Nephron (organoid): ENCODE results near the gene GPATCH3.

Source experiments
- H3K27ac Mint-ChIP-seq, 3 experiments: 2 replicates each; pipeline ENCODE4 v1.8.0; 2020; ENCODE audit warnings: mixed read lengths in 3 of 3, mild to moderate bottlenecking in 2 of 3, moderate library complexity in 1 of 3
- H3K27me3 Mint-ChIP-seq: 2 replicates; pipeline ENCODE4 v1.8.0; 2021; ENCODE audit warnings: low read depth, mild to moderate bottlenecking, moderate library complexity, mixed read lengths
- H3K36me3 Mint-ChIP-seq: 2 replicates; pipeline ENCODE4 v1.8.0; 2020; ENCODE audit warnings: low read depth, mixed read lengths
- H3K4me1 Mint-ChIP-seq: 2 replicates; pipeline ENCODE4 v1.8.0; 2020; ENCODE audit warnings: mixed read lengths
- H3K4me3 Mint-ChIP-seq, 3 experiments: 2 replicates each; pipeline ENCODE4 v1.8.0; 2020; ENCODE audit warnings: mild to moderate bottlenecking in 3 of 3, mixed read lengths in 3 of 3, moderate library complexity in 2 of 3
- H3K9me3 Mint-ChIP-seq: 2 replicates; pipeline ENCODE4 v1.8.0; 2020; ENCODE audit warnings: mixed read lengths
- TF ChIP-seq, protein P1 (sequence below), 3 experiments: fragments of 200-600 bp; sonication (generic); IDR thresholded peaks; one replicate each; pipeline ENCODE4 v1.5.0; 2021; ENCODE audit warnings: antibody characterized with exemption in 3 of 3; ENCODE audit not compliant: unreplicated experiment in 3 of 3

Gene GPATCH3

DNA sequence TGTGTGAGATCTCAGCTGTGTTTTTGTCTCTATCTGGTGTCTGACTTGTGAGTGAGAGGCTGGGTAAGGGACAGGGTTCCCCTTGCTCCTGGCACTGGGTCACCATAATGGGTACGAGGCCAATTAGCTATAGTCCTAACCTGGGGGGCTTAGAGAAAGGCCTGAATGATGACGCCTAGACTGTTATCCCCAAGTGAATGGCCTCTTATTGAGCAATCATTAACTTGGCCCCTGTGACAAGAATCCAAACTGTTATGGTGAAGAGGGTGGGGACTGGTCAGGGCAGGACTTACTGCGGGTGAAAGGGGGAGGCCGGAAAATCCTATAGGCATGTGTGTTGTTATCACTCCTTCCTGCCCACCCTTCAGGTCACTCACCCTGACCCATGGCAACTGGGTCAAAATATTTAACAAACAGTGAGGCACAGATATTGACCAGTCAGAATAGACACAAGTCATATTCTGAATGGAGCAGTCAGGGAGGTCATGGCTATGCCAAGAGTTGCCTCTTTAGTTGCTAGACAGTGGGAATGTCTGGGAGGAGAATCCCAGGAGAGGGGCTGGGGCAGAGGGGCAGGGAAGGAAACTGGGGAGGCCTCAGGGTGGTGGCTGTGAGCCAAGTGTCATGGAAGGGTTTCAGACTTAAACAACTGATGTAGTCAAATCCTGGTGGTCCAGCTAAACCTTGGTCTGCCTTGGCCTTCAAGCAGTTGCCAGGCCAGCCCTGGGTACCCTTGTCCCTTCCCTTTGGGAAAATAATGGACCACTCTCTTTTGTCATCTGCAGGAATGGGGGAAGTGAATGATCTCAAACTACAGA lies 10.3 kb upstream of the GPATCH3 start:
- H3K27ac Mint-ChIP-seq = peak overlapping the region in 2 of 3 experiments; percentile 14 to 47

DNA sequence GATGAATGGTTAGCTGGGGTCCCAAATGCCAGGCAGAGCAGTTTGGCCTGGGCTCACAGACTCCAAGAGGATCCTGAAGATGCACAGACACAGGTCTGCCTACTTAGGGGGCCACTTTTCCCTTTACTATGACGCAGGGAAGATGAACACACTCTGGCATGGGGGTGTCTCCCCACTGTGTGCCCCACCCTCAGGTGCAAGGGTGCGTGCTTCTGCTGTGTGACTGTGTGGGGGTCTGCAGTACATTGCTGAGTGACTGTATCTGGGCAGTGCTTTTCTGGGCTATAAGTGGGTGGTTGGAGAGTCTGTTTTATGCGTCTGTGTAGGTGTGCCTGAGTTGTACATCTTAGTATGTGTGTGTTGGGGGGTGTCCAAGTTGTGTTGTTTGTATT lies 9.7 kb upstream of the GPATCH3 start:
- Mint-ChIP-seq H3K27me3 (peaks cover 13% of the 10 kb centered on the region), H3K4me3 (no peak overlapping the region), H3K4me1 (peaks cover 4% of the 10 kb centered on the region), H3K27ac (peak overlapping the region in 2 of 3 experiments; percentile 14 to 47), H3K9me3 (no peaks in the 10 kb centered on the region), H3K36me3 (no peaks in the 10 kb centered on the region)
- TF ChIP-seq, protein P1, sequence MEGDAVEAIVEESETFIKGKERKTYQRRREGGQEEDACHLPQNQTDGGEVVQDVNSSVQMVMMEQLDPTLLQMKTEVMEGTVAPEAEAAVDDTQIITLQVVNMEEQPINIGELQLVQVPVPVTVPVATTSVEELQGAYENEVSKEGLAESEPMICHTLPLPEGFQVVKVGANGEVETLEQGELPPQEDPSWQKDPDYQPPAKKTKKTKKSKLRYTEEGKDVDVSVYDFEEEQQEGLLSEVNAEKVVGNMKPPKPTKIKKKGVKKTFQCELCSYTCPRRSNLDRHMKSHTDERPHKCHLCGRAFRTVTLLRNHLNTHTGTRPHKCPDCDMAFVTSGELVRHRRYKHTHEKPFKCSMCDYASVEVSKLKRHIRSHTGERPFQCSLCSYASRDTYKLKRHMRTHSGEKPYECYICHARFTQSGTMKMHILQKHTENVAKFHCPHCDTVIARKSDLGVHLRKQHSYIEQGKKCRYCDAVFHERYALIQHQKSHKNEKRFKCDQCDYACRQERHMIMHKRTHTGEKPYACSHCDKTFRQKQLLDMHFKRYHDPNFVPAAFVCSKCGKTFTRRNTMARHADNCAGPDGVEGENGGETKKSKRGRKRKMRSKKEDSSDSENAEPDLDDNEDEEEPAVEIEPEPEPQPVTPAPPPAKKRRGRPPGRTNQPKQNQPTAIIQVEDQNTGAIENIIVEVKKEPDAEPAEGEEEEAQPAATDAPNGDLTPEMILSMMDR (IDR thresholded peaks at IDR 0.05; ENCODE audit: unreplicated experiment in 3 of 3) = no peak

More for the DNA sequence above, 10.3 kb upstream of the GPATCH3 start:
- no peak overlapping the region for H3K4me3 Mint-ChIP-seq
- no peaks in the 10 kb centered on the region for H3K9me3 Mint-ChIP-seq
- H3K27me3 Mint-ChIP-seq = peaks cover 10% of the 10 kb centered on the region
- no peaks in the 10 kb centered on the region for H3K36me3 Mint-ChIP-seq
- H3K4me1 Mint-ChIP-seq = peaks cover 4% of the 10 kb centered on the region
- TF ChIP-seq, protein P1 (IDR thresholded peaks at IDR 0.05; ENCODE audit: unreplicated experiment in 3 of 3) = no peak

DNA sequence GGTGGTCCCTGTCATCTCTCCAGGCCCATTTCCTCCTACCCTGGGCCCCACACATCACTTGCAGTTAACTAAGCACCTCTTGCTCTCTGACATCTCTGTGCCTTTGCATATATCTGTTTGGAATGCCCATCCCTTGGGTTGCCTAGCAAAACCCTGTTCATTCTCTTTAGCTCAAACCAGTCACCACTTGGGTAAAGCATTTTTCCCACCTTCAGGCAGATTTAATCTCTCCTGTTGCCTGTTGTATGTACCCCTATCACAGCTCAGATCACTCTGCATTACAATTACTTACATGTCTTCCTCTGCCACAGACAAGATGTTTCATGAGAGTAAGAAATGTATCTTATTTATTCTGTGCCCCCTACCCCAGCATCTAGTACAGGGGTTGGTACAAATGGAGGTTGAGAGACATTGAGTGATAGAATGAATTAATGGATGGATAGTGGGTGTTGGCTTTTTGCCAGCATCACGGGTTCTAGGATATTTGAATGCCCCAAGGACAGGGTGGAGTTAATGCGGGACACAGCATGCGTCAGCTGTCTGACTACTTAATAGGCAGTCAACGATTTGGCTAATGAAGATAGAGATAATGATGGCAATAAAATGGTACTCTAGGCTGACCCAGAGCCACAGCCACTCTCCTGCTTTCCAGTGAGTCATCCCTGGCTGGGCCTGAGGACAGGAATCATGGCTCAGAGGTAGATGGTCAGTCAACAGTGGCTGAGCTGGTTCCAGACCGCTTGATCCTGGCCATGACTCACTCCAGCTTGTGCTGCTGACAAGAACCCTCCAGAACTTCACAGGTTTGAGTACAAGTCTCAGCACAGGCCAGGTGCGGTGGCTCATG lies 7.0 kb upstream of the GPATCH3 start:
- H3K27ac Mint-ChIP-seq = no peak overlapping the region
- H3K4me3 Mint-ChIP-seq = no peak overlapping the region
- H3K4me1 Mint-ChIP-seq = peaks cover 4% of the 10 kb centered on the region
- H3K36me3 Mint-ChIP-seq = no peaks in the 10 kb centered on the region
- peaks cover 13% of the 10 kb centered on the region for H3K27me3 Mint-ChIP-seq
- TF ChIP-seq, protein P1 (IDR thresholded peaks at IDR 0.05; ENCODE audit: unreplicated experiment in 3 of 3) = no peak
- H3K9me3 Mint-ChIP-seq = no peaks in the 10 kb centered on the region

DNA sequence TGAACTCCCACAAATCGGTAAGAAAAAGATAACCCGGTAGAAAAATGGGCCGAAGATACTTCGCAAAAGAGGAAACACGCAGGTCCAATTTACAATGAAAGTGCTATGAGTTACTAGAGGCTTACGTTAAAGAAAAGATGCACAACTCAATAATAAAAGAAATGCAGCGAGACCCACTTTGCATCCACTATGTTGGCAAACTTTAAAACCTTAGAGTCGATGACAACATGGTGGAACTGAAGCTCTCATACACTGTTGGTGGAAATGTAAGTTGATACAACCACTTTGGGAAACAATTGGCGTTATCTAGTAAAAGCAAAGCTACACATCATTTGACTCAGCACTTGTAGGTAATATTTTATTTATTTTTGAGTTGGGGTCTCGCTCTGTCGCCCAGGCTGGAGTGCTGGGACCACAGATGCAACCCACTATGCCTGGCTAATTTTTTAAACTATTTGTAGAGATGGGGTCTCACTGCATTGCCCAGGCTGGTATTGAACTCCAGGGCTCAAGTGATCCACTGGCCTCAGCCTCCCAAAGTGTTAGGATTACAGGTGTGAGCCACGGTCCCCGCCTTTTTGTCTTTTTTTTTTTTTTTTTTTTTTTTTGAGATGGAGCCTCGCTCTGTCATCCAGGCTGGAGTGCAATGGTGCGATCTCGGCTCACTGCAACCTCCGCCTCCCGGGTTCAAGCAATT lies 696 bp upstream of the GPATCH3 start:
- H3K36me3 Mint-ChIP-seq = peaks cover 11% of the 10 kb centered on the region

DNA sequence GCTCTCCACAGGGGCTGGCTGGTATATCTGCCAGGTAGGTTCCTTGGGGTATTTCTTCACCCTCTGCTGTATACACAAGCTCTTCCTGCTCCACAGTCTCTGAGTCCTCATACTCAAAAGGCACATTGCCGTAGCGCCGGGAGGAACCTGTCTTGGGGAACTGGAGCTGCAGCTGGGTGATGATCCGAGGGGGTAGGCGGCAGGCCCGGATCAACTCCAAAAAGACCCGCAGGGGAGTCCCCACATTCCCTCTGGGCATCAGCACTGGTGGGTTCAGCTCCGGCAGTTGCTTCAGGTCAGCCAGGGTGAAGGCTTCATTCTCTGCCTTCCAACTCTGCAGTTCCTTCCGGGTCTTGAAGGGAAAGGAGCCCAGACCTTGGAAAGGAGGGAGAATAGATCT lies 2.9 kb downstream of the GPATCH3 start:
- peaks cover 19% of the 10 kb centered on the region for H3K4me1 Mint-ChIP-seq
- H3K4me3 Mint-ChIP-seq = peak overlapping the region in 1 of 3 experiments; percentile 41
- H3K36me3 Mint-ChIP-seq = peaks cover 36% of the 10 kb centered on the region
- TF ChIP-seq, protein P1 (IDR thresholded peaks at IDR 0.05; ENCODE audit: unreplicated experiment in 3 of 3) = no peak
- H3K27ac Mint-ChIP-seq = no peak overlapping the region
- H3K9me3 Mint-ChIP-seq = no peaks in the 10 kb centered on the region
- no peaks in the 10 kb centered on the region for H3K27me3 Mint-ChIP-seq

More for the DNA sequence above, 696 bp upstream of the GPATCH3 start:
- Mint-ChIP-seq H3K9me3 (no peaks in the 10 kb centered on the region), H3K4me3 (peak overlapping the region; percentile 87 to 94 (median 93)), H3K27ac (peak overlapping the region; percentile 90 to 97 (median 95)), H3K27me3 (peaks cover 3% of the 10 kb centered on the region), H3K4me1 (peaks cover 19% of the 10 kb centered on the region)
- TF ChIP-seq, protein P1 (IDR thresholded peaks at IDR 0.05; ENCODE audit: unreplicated experiment in 3 of 3) = no peak
